CD4-positive, alpha-beta T cell treated with Interleukin-1 beta for 1 hour (primary cell): Measurements from ENCODE around the gene IFFO2.

Source experiments
- DNase-seq, 2 donors: peaks; one replicate each; pipeline ENCODE4 v3.0.0-alpha.2; 2020 to 2022

IFFO2 gene

GRCh38 chr1:18949686-18950400, 6.6 kb downstream of the IFFO2 start:
- DNase-seq: peak in 1 of 2 donors; percentile 37

DNA sequence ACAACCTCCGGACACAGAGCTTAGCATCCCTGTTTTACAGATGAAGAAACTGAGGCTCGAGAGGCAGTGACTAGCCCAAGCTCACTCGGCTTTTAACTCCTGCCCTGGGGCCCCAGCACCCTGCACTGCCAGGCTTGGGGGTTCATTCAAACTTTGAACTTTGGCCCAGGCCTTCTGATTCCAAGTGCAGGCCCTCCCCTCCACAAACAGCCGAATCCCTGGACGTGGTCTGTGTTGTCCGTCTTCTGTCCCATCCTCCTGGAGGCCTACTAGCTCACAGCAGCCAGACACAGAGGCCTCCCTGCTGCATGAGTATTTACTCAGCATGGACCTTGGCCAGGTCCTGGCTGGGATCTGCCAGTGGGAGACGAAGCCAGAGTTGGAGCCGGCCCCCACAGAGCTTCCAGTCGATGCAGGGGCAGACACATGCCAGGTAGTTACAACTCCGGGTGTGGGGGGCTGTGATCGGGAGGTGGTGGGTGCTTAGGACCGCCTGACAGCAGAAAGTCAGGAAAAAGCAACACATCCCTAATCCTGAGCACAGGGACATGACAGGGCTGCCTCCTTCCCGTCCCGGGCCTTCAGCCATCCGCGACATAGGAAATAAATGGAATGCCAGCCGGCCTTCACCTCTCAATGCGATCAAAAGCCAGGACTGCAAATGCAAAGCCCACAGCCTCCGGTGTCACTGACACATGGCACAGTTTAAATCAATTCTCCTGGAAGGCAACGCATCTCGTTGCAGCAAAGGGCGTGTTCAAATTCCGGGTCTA, 7.4 kb downstream of the IFFO2 start:
- DNase-seq: no peak

DNA sequence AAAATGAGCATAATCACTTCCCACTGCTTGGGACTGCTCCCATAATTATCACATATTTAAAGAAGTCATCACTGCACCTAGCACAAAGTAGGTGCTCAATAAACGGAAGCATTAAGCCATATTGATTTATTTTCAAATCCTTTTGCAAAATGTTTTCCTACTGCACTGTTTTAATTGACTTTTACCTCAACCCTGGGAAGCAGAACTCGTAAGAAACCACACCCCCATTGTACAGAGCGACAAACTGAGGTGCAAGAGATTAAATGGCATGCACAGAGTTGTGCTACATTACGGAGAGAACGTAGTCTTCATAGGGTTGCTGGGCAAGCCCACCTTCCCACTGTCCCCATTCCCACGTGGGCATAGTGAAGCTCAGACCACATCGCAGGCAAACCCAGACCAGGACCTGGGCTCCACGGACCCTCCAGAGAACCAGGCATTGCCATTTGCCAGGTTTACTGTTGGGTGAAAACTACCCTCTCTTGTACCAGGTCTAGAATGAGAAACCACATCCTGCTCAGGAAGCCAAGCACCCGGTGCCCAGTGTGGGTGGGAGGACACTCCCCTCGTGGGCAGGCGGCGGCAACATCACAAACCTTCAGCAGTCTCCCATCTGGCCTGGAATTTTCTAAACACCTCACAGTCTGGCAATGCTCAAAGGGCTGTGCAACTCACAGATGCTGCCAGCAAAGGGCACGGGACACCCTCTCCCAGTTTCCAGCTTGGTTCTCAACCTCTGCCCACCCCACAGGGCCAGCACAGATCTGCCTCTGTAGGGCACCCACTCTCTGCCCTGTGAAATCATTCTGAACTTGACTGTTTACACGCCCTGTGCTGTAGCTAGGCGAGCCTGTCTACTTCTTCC, 8.2 kb downstream of the IFFO2 start:
- DNase-seq: peak; percentile 68 to 80

DNA sequence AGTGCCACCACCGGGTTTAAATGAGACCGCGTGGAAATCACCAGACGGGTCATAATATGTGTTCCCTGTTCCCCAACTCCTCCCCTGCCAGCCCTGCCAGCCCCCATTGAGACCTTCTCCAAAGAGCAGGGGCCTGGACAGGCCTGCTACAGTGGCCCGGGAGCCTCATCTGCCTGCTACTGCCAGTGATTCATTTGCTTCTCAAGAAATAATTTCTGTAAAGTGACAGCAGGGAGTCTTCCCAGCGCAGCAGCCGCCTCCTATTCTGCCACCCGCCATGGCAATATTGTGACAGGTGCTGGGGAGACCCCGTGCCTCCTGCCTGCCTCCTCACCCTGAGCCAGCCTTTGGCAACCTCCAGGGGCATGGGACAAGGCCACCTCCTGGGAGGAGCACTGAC, 8.9 kb downstream of the IFFO2 start:
- DNase-seq: no peak

- no peak for DNase-seq
Measured at GRCh38 chr1:18946550-18947381, 9.7 kb downstream of the IFFO2 start.

DNA sequence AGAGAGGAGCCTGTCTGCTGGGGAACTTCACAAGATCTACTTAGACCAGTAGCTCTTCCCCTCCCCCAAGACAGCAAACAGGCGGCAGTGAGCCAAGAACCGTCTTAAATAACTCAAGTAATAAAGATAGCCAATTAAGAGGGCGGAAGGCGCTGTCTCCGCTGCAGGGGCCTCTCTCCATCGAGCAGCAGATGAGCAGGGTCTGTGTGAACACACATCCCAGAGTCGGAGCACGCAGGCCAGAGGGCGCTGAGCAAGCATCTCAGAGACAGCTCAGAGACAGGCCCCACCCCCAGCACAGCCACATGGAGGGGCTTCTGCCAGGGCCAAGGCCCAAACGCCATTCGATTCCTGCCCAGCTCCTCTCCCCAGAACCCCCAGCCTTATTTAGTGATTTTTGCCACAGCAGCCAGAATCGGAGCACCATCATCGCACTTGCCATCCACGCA, 11.1 kb downstream of the IFFO2 start:
- no peak for DNase-seq

DNA sequence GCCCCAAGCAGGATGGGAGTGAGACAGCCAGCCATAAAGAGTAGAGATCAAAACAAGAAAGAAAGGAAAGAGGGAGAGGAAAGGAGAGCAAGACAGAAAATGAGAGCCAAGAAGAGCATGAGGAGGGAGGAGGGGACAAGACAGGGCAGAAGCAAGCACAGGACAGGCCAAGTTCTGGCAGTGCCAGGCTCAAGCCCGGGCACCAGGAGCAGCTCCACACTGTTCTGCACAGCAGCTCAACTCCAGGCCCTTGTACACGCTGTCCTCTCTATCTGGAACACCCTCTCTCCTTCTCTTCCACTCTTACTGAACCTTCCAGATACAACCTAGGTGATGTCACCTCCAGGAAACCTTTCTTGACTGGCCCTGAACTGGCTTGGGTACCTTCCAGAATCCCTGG, 11.7 kb downstream of the IFFO2 start:
- DNase-seq: no peak

DNA sequence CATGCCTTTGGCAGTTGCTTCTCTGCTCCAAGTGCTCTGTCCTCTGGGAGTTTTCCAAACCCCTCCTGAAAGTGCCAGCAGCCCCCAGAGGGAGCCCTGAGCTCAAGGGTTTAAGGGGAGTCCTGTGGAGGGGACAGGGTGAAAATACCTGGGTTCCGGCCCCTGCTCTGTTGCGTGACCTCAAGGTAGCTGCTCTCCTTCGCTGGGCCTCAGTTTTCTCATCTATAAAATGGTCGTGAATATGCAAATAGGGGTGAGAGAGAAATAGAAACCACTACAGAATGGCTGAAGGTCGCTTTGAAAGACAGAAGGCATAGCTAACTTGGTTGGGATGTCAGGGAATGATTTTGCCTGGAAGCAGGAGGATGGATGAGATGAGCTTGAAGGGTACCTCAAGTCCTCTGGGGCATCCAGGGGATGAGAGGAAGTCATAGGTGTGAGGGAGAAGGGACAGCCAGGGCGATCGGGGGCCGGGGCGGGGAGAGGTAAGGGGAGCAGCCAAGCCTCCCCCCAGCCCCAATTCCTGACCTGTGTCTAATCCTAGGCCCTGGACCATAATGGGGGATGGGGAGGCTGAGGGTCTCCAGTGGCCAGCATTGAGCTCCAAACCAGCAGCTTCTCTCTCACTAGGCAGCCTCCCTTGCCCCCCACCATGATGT, 12.4 kb downstream of the IFFO2 start:
- no peak for DNase-seq

GRCh38 chr1:18943162-18943561, 13.3 kb downstream of the IFFO2 start:
- no peak for DNase-seq

DNA sequence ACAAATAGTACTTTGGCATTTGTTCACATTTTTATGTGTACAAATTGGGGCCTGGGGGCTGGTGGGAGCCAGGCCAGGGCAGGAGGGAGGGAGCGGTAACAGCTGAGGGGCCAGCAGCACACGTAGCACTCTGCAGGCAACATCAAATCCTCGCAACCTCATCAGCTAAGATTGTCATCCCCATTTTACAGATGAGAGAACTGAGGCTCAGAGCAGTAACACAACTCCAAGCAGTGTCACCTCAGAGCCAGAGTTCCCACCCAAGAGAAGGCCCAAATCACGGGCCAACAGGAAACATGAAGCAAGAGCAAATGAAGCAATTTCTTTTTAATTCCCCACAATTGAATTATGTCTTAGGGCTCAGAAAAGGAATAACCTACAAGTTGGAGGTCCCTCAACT, 14.1 kb downstream of the IFFO2 start:
- no peak for DNase-seq

- no peak for DNase-seq
Measured at GRCh38 chr1:18941221-18942141, 15.0 kb downstream of the IFFO2 start.

GRCh38 chr1:18940303-18941020, 16.0 kb downstream of the IFFO2 start:
- no peak for DNase-seq

DNA sequence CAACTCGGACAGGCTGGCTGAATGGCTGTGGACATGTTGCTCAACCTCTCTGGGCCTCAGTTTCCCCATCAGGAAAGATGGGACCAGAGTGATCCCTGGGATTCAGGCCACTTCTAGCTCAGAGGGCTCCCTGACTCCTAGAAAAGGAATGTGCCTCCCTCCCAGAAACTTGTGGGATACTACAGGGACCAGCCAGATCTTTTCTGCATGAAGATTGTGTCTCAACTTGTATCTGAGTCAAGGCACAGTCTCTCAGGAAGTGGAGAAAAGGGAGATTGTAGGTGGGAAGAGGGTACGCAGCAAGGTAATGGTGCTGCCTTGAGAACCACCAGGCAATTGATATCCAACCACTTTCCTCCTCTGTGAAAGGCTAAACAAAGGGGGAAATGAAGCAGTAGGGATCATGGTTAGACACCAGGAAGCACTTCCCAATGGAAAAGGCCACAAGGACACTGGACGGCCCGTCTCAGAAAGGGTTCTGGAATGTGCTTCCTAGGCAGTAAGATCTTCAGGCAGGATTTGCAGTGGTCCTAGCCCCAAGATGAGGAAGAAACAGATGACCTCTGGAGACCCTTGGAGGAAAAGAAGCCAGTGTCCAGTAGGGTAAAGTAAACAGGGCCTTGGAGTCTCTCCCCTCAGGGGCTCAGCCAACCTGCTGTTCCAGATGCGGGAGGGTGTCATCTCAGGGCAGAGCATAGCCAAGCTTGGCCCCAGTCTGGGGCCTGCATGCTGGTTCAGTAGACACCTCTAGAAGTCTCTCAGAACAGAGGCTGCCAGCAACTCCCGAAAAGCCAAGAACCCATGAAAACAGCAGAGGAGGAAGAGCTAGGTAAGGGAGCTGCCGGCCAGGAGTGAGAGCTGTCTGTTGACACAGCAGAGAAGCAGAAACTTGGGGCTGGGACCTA, 16.8 kb downstream of the IFFO2 start:
- DNase-seq: no peak

GRCh38 chr1:18938707-18939070, 17.8 kb downstream of the IFFO2 start:
- no peak for DNase-seq

- no peak for DNase-seq
Measured at GRCh38 chr1:18938008-18938706, 18.3 kb downstream of the IFFO2 start.

- DNase-seq: no peak
Measured at GRCh38 chr1:18937539-18937938, 18.9 kb downstream of the IFFO2 start.

- no peak for DNase-seq
Measured at GRCh38 chr1:18936814-18937481, 19.5 kb downstream of the IFFO2 start.

GRCh38 chr1:18936471-18936813, 20.0 kb downstream of the IFFO2 start:
- no peak for DNase-seq
